ENCODE results near the gene MOB3A.

MOB3A gene

DNA sequence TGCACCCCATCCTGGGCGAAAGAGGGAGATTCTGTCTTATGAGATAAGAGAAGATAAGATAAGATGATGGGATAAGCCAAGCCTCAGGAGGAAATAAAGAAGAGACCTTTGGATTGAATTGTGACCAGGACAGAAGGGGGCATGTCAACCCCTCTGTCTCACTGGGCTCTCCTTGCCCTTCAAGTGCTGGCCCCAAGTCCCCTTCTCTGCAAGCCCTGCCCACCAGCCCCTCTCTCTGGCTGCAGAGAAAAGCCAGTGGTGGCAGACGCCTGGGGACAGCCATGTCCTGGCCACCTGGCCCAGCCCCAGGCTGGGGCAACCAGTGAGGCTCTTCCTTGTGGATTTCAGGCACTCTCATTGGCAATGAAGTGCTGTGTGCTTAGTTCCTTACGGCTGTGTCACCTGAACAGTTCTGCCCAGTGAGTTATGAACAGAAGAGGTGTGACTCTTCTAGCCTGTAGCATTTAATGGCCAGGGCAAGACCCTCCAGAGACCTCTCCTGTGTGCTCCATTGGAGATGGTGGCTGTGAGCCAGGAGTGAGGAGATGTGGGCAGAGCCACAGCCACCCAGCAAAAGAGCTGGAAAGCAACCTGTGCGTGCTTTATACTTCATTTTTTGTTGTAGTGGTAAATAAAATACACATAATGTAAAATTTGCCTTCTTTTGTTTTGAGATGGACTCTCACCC is 74.5 kb downstream of the MOB3A start:
- DNase-seq, result no peak
